Spinal cord (tissue), 10 donors: ENCODE measurements around the gene AQP1. TPM values are rescaled to one million over a fixed set of nuclear protein-coding genes. Genes with fewer than 3 reads are reported as not detected.

Experiments
- DNase-seq, 6 donors: peaks; one replicate each; pipeline versions ENCODE4 v3.0.0 to v3.0.0-alpha.2; 2013 to 2015; ENCODE audit warnings: low spot score in 6 of 6, low read depth in 4 of 6
- H3K27ac ChIP-seq: one replicate; pipeline ENCODE4 v1.5.1; 2013; ENCODE audit warnings: low read depth, low read length, control low read depth
- H3K27me3 ChIP-seq: one replicate; pipeline ENCODE4 v1.6.1; 2013; ENCODE audit warnings: low read length; ENCODE audit not compliant: control insufficient read depth, insufficient read depth
- H3K36me3 ChIP-seq: one replicate; pipeline ENCODE4 v1.6.1; 2013; ENCODE audit warnings: low read length; ENCODE audit not compliant: control insufficient read depth, insufficient read depth
- H3K4me1 ChIP-seq: one replicate; pipeline ENCODE4 v1.6.1; 2013; ENCODE audit warnings: low read length; ENCODE audit not compliant: control insufficient read depth, insufficient read depth
- H3K4me3 ChIP-seq: one replicate; pipeline ENCODE4 v1.5.1; 2013; ENCODE audit warnings: low read depth, low read length, control low read depth
- H3K9me3 ChIP-seq: one replicate; pipeline ENCODE4 v1.6.1; 2013; ENCODE audit warnings: low read length; ENCODE audit not compliant: control insufficient read depth, insufficient read depth
- WGBS: methylation state at CpG from one replicate; pipeline ENCODE4 v1.1.5; 2013; ENCODE audit warnings: missing lambda C conversion rate; ENCODE audit not compliant: insufficient coverage; 5-methylcytosine and 5-hydroxymethylcytosine counted together
- polyA plus RNA-seq, 2 donors: library from polyadenylated mRNA; unstranded; fragments of 120-200 nt; gene quantifications; one replicate each; pipeline ENCODE4 v1.2.1, GENCODE V29; 2013; ENCODE audit not compliant: insufficient read length in 2 of 2
- total RNA-seq, 2 donors: library from RNA; depleted of rRNA in 1 of 2; stranded (reverse); fragments of 120-200 nt in 1 of 2; fragments of >200 nt in 1 of 2; gene quantifications; one replicate each; pipeline versions ENCODE4 v1.2.3 to v1.2.4, GENCODE V29; 2013 to 2014
- donor health status: healthy.

AQP1 gene
- total and polyA plus RNA-seq, 4 donors = 64.4 to 120 (median 89.7) TPM

DNA sequence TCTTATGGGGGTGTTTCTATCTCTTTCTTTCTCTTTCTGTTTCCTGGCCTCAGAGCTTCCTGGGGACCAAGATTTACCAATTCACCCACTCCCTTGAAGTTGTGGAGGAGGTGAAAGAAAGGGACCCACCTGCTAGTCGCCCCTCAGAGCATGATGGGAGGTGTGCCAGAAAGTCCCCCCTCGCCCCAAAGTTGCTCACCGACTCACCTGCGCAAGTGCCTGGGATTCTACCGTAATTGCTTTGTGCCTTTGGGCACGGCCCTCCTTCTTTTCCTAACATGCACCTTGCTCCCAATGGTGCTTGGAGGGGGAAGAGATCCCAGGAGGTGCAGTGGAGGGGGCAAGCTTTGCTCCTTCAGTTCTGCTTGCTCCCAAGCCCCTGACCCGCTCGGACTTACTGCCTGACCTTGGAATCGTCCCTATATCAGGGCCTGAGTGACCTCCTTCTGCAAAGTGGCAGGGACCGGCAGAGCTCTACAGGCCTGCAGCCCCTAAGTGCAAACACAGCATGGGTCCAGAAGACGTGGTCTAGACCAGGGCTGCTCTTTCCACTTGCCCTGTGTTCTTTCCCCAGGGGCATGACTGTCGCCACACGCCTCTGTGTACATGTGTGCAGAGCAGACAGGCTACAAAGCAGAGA is 12.2 kb downstream of the AQP1 start:
- Histone ChIP-seq H3K36me3 (peaks cover 31% of the 10 kb centered on the region), H3K27me3 (no peaks in the 10 kb centered on the region), H3K4me1 (peaks cover 22% of the 10 kb centered on the region), H3K27ac (no peak overlapping the region), H3K9me3 (peaks cover 2% of the 10 kb centered on the region), H3K4me3 (no peak overlapping the region)
- DNase-seq = no peak
- 90% methylated on average over 12 of the region's 13 CpGs for WGBS

GRCh38 chr7:30924624-30925023 is 13.0 kb downstream of the AQP1 start:
- H3K36me3 ChIP-seq = peaks cover 31% of the 10 kb centered on the region
- H3K4me3 ChIP-seq = no peak overlapping the region
- H3K4me1 ChIP-seq = peaks cover 20% of the 10 kb centered on the region
- no peak overlapping the region for H3K27ac ChIP-seq
- H3K27me3 ChIP-seq = no peaks in the 10 kb centered on the region
- peaks cover 2% of the 10 kb centered on the region for H3K9me3 ChIP-seq
- no peak for DNase-seq

GRCh38 chr7:30925117-30925516 is 13.5 kb downstream of the AQP1 start:
- no peak for DNase-seq
- Histone ChIP-seq H3K27ac (no peak overlapping the region), H3K27me3 (no peaks in the 10 kb centered on the region), H3K4me1 (peaks cover 15% of the 10 kb centered on the region), H3K9me3 (peaks cover 2% of the 10 kb centered on the region), H3K4me3 (no peak overlapping the region), H3K36me3 (peaks cover 31% of the 10 kb centered on the region)
- WGBS = 100% methylated on average over 1 of the region's 2 CpGs

DNA sequence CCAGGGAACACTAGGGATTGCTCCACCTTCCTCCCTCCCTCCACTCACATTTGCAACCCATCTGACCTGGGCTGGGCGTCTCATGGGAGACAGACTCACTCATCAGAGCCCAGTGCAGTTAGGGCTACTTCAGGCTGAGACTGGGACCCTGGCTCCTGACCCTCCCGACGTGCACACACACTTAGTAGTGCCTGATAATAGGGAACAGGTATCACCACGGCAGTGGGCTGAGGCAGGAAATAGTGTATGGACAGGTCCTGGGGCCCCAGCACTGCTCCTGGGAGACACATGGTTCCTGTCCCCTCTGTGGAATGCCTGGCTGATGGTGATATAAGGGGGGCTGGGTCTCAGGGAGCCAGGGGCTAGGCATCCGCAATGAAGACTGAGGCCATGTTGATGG is 14.3 kb downstream of the AQP1 start:
- H3K4me3 ChIP-seq = no peak overlapping the region
- H3K36me3 ChIP-seq = peaks cover 30% of the 10 kb centered on the region
- WGBS = 85% methylated on average over 4 of the region's 5 CpGs
- H3K27me3 ChIP-seq = no peaks in the 10 kb centered on the region
- H3K27ac ChIP-seq = no peak overlapping the region
- peaks cover 11% of the 10 kb centered on the region for H3K4me1 ChIP-seq
- DNase-seq = no peak
- H3K9me3 ChIP-seq = peaks cover 2% of the 10 kb centered on the region

GRCh38 chr7:30926313-30926712 is 14.7 kb downstream of the AQP1 start:
- Histone ChIP-seq H3K4me1 (peaks cover 7% of the 10 kb centered on the region), H3K9me3 (peaks cover 2% of the 10 kb centered on the region), H3K27me3 (no peaks in the 10 kb centered on the region), H3K36me3 (peaks cover 26% of the 10 kb centered on the region), H3K27ac (no peak overlapping the region), H3K4me3 (no peak overlapping the region)
- WGBS = 100% methylated on average over 3 of the region's 5 CpGs
- DNase-seq = no peak

GRCh38 chr7:30927040-30927439 is 15.4 kb downstream of the AQP1 start:
- 100% methylated on average over 2 of the region's 3 CpGs for WGBS
- Histone ChIP-seq H3K27me3 (no peaks in the 10 kb centered on the region), H3K27ac (no peak overlapping the region), H3K4me1 (peaks cover 11% of the 10 kb centered on the region), H3K4me3 (no peak overlapping the region), H3K36me3 (peaks cover 22% of the 10 kb centered on the region), H3K9me3 (peaks cover 2% of the 10 kb centered on the region)
- no peak for DNase-seq

DNA sequence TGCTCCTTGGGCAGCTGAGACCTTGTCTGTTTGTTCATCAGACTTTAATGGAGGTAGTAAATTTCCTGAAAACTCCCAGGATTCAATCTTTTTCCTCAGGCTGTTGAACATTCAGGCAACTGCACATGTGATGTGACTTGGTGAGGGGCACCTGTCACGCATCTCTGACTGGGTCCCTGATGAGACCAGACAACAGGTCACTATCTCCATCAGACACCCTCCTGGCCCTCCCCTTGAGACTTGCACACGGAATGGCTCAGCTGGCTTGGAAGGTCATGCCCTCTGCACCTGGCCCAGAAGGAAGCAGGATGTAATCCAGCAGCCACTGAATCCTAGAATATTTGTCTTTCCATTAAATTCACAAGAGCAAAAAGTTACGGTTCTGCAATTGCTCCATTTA is 15.9 kb downstream of the AQP1 start:
- peaks cover 2% of the 10 kb centered on the region for H3K9me3 ChIP-seq
- H3K4me3 ChIP-seq = no peak overlapping the region
- no peaks in the 10 kb centered on the region for H3K27me3 ChIP-seq
- peaks cover 14% of the 10 kb centered on the region for H3K4me1 ChIP-seq
- no peak for DNase-seq
- 81% methylated on average over 3 of the region's 3 CpGs for WGBS
- H3K27ac ChIP-seq = no peak overlapping the region
- H3K36me3 ChIP-seq = peaks cover 17% of the 10 kb centered on the region

GRCh38 chr7:30928254-30928872 is 16.7 kb downstream of the AQP1 start:
- Histone ChIP-seq H3K9me3 (peaks cover 2% of the 10 kb centered on the region), H3K27ac (no peak overlapping the region), H3K27me3 (no peaks in the 10 kb centered on the region), H3K4me1 (peaks cover 22% of the 10 kb centered on the region), H3K36me3 (peaks cover 10% of the 10 kb centered on the region), H3K4me3 (no peak overlapping the region)
- 95% methylated on average over 11 of the region's 13 CpGs for WGBS
- DNase-seq = no peak

DNA sequence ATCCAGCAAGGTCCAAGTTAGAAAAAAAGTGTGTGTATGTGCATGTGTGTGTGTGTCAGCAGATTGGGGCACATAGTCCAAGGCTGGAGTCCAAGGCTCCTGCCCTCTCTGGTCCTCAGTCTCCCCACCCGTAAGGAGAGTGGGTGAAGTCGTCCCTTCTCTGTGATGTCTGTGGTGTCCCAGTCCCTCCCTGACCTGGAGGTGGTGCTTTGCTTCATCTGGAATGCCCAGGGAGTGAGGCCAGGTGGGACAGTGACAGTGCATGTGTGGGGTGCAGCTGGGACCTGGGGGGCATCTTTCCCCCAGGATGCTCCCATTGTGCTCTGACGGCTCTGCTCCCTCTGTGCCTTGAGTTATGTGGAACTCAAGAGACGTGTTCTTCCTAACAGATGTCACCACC is 18.0 kb downstream of the AQP1 start:
- WGBS = 100% methylated on average over 2 of the region's 4 CpGs
- Histone ChIP-seq H3K27ac (no peak overlapping the region), H3K4me3 (no peak overlapping the region), H3K9me3 (peaks cover 2% of the 10 kb centered on the region), H3K36me3 (peaks cover 9% of the 10 kb centered on the region), H3K27me3 (no peaks in the 10 kb centered on the region), H3K4me1 (peaks cover 33% of the 10 kb centered on the region)
- no peak for DNase-seq

DNA sequence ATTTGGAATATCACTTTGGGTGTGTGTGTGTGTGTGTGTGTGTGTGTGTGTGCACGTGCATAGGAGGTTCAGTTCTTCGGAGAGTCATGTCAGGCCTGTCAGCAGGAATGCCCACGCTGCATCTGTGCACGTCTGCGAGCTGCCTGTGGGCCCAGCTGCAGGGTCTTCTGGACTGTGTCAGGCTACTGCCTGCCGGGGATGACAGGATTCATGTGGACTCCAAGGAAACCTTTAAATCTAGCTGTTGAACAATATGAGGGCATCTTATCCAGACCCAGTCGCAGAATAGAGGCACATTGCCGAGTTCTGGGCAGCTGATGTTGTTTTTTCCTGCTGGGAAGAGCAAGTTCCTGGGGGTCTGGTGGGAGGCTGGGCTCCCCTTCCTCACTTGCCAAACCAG is 19.0 kb downstream of the AQP1 start:
- Histone ChIP-seq H3K36me3 (peaks cover 5% of the 10 kb centered on the region), H3K27ac (no peak overlapping the region), H3K27me3 (no peaks in the 10 kb centered on the region), H3K4me3 (no peak overlapping the region), H3K9me3 (peaks cover 2% of the 10 kb centered on the region), H3K4me1 (peaks cover 33% of the 10 kb centered on the region)
- WGBS = 33% methylated on average over 8 of the region's 8 CpGs
- DNase-seq = peak in 1 of 6 donors; percentile 18
